ENCODE results near the gene KCNH1.

Gene KCNH1

GRCh38 chr1:210706246-210706645 is 427.7 kb downstream of the KCNH1 start:
- no peak for DNase-seq

DNA sequence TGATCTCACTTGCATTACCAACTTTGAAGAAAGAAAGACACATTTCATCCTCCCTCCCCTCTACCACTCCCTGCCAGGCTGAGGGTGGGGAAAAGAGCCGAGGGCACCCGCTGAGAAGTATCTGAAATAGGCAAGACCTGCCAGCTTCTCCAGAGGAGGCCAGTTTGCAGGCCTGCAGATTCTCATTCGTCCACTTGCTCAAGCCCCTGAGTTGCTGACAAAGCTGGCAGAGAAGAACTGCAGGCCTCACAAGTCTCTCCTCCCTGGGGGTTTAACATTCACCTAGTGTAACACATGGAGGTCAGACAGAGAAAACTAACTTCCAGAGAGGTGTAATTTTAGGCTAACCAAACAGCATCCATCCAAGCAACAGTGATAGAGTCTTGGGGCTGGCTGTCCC is 428.9 kb downstream of the KCNH1 start:
- no peak for DNase-seq

DNA sequence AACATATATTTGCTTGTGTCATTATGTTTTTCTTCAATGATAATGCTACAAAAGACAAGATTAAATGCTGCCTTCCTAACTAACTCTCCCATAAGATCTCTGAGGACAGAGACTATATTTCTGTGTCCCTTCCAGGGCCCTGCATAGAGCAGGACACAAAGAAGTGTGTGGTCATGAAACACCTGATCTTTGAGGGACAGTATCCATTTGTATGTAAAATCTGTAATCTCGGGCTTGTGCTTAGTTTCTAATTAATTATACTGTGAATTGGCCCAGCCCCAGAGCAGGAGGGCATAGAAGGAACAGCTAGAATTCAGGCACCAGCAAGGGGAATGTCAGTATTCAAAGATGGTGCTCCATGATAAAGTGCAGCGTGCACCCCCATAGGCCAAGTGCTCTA is 430.4 kb downstream of the KCNH1 start:
- DNase-seq, result no peak

DNA sequence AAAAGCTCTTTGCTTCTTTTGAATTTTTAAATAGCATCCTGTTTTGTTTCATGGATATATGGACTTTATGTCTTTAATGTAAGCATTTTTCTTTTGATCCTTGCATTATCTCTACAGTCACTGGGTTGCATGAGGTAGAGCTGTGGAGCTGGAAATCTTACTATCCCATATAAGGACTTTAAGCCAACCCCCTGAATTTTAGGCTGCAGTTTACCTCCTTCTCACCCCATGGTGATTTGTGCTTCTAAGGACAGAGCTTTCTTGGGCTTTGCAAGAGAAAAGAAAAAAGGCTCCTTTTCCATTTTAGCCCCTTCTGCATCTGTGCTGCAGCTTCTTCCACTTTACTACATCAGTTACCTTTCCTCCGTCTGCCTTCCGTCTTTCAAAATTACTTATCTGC is 431.4 kb downstream of the KCNH1 start:
- DNase-seq, result no peak

DNA sequence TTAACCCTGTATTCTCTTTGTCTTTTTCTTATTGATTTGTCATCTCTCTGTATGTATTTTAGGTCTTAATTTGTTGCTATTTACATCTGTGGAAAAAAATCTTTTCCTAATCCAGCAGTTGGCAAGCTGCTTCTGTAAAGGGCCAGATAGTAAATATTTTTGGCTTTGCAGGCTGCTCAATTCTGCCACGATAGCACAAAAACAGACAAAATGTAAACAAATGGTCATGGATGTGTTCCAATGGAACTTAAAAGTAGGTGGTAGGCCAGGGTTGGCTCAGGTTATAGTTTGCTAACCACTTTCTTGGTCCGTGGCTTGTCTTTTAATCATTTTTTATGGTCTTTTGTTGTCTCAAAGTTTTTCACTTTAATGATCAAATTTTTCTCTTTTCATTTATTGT is 433.4 kb downstream of the KCNH1 start:
- DNase-seq, result no peak

DNA sequence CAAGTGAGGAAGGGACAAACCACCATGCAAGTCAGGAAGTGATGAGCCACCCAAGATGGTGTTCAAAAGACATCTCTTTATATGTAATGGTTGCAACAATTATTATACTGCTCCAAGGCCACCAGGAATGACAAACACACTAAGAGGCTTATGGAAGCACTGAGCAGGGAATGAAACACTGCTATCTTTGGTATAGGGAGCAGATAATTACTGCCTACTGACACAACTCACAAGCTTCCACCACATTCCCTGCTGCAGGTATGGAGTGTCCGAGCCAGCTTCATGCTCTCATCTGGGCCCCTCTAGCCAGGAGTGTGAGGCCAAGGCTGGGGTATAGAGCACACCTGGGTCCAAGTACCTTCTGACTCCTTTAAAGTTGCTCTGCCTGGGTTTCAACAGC is 433.9 kb downstream of the KCNH1 start:
- no peak for DNase-seq

- DNase-seq, result no peak
These were observed 435.3 kb downstream of the KCNH1 start for GRCh38 chr1:210698661-210699060.

GRCh38 chr1:210697185-210697584 is 436.8 kb downstream of the KCNH1 start:
- no peak for DNase-seq

DNA sequence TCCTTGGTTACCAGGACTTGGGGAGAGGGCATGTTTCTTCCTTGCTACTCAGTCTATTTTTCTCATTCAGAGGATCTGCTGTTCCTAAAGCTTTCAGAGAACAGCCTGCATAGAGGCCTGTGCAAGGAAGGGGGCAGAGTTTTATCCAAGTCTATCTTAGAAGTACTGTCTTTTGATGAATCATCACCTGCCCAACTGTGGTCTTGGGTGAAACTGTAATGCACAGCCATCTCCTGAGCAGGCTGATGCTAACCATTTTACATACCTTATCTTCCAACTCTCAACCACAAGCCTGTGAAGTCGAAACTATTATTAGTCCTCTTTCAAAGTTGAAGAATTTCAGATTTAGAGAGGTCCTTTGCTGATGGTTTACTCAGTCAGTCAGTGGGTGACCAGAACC is 437.2 kb downstream of the KCNH1 start:
- DNase-seq, result no peak

DNA sequence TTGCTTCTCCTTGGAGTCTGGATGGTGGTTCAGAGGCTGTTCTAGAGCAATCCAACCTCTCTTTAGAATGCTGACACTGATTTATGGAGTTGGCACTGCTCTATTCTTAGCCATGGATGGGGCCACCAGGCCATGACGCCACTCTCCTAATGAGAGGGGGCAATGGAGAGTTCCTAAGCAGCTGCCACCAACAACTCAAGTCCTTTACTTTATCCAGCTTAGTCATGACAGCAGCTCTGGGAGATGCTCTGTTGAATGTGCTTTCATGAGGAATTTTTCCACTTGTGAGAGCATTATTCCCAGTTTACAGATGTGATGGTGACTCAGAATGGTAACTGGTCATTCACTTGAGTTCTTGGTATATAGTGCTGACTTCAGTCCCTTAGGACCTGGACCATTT is 438.9 kb downstream of the KCNH1 start:
- no peak for DNase-seq

GRCh38 chr1:210692796-210693195 is 441.2 kb downstream of the KCNH1 start:
- DNase-seq, result no peak

GRCh38 chr1:210691039-210691610 is 442.8 kb downstream of the KCNH1 start:
- no peak for DNase-seq

- DNase-seq, result no peak
These were observed 443.7 kb downstream of the KCNH1 start for GRCh38 chr1:210690236-210690635.

- no peak for DNase-seq
These were observed 444.1 kb downstream of the KCNH1 start for GRCh38 chr1:210689826-210690225.

DNA sequence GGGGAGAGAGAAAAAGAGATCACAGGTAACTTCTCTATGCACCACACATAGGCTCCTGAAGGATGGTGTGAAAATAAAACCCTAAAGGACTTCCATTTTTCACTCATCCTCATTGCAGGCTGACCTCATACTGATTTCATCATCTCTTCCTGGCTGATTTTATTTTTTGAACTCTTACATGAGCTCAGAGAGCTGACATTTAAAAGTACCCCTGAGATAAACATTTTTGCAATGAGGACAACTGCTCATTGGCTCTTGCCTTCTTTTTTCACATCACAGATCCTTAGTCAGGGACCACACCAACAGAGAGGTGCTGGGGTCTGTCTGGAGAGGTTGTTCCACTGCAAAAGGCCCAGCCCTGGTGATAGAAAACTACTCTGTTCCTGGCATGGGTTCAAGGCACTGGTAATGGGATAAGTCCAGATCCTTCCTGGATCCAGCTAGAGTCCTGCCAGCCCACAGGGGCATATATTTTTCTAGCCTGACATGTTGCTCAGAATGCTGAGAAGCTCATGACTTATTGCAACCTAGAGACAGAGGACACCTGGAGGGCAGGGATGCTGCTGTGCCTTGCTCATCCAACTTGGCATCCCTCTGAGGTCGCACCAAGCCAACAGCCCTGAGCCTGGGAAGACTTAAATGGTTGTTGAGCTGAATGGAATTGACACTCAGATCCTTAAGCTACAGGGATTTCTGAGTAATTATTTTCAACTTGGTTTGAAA is 445.3 kb downstream of the KCNH1 start:
- DNase-seq, result no peak

DNA sequence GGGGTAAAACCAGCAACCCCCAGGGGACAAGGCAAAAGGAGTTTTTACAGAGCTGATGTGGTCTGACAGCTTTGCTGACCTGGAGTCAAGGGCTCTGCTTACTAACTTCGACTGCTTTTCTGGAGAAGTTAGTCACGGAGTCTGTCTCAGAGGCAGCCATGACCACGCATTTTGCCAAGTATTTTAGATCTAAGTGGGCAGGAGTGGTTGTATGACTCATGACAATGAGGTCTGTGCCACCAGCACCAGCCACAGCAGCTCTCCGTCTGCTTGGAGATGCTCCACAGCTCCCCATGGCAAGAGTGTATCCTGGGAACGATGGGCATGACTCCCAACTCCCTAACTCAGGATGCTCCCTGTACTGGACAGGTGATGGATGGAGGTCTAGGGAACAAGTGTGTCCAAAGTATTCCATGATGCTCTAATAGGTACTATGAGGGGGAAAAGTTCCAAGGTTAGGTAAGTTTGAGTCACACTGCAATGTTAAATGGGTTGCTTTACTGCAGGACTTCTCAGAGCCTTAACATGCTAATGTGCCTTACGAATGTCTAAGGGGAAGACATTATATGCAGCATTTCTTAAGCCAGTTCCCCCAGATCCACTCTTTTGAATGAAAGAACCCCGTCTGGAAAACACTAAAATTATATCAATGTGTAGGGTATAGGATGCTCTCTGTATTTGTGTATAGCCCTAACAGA is 446.2 kb downstream of the KCNH1 start:
- no peak for DNase-seq

DNA sequence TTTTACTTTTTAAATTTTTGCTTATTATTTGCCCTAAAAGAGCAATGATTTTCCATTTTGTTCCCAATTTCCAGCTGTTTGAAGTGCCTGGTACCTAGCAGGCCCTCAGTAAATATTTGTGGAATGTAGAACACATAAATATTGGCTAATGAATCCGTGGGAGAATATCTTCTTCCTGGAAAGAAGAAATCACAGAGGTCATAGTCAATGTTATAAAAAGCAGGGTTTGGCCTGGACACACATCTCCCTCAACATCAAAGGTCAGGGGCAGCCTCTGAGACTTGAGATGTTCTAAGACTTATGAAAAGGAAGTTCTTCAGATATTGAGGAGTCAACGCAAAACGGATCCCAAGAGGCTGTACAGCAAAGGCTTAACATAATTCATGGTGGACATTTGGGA is 447.1 kb downstream of the KCNH1 start:
- no peak for DNase-seq

DNA sequence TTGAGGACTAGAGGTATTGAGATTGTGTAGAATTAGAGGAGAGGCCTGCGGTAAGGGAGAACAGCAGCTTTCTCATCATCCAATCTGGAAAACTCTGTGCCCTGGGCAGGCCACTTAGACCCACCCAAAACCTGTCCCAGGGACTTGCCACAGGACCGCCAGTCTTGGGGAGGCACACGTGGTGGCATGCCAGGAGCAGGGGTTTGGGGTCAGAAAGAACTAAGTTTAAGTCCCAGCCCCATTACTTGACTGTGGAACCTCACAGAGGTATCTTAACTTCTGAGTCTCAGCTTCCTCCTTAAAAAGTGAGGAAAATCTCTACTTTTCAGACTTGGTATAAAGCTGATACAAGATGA is 448.7 kb downstream of the KCNH1 start:
- DNase-seq, result no peak

DNA sequence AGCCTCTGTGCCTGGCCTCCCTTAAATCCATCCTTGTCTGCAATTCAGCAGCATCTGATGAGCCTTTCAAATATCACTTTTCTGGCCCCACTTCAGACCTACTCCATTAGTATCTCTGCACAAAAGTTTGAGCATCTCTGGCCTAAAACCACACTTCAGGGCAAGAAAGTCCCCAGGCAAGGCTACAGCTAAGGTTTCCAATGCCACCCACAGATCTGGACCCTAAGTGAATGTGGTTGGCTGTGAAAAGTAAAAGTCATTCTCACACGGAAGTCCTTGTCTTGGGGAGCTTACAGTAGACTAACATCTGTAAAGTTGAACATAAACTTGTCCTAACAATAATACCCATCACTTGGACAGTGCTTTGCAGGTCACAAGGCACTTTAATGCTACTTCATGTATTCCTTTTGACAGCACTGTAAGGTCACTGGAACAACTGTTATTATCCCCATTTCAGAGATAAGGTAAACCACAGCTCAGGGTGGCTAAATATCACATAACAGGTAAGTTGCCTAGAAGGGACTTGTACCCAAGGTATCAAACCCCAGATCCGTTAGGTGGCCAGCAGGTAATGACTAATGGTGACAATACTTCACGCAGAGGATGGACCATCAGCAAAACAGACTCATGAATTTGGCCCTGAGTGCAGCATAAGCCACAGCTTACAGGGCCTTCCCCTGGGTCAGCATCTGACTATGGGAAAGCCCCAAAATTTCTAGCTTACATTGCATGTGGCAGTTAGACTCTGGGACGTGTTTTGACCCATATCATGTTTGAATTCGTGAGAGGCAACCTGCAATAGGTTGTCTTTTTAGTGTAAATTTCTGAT is 449.3 kb downstream of the KCNH1 start:
- no peak for DNase-seq

GRCh38 chr1:210683403-210684047 is 450.4 kb downstream of the KCNH1 start:
- no peak for DNase-seq

DNA sequence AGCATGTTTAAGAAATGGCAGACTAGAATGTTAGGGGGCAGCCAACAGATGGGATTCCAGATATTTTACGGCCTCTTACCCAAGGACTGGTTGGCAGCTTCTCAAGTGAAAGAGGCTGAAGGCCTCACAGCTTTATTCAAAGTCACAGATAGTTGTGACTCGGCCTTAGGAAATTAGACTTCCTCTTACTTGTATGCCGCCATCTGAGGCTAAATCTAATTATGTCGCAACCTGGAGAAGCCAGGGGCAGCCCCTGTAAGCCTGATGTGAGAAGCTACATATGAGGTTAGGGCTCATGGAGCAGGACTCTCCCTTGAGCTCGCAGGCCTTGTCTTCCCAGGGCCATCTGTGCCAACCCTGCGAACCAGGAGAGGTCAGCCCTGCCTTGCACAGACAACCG is 452.8 kb downstream of the KCNH1 start:
- DNase-seq, result no peak

GRCh38 chr1:210678306-210678705 is 455.6 kb downstream of the KCNH1 start:
- no peak for DNase-seq

GRCh38 chr1:210677533-210677932 is 456.4 kb downstream of the KCNH1 start:
- no peak for DNase-seq
